Fibroblast of lung (primary cell): ENCODE results near the gene TMEM255B.

Source experiments
- EZH2 ChIP-seq: IDR thresholded peaks from 2 replicates; pipeline ENCODE4 v1.5.1; 2012; ENCODE audit warnings: low read length, control low read depth, mild to moderate bottlenecking; ENCODE audit errors: missing control alignments
- TF ChIP-seq, protein P1 (sequence below), 2 donors: IDR thresholded peaks in 1 of 2; conservative IDR thresholded peaks in 1 of 2; 1 replicate in 1 of 2; 2 replicates in 1 of 2; pipeline ENCODE4 v1.5.1; 2011 to 2012; ENCODE audit warnings: low read length in 2 of 2, control low read depth in 1 of 2, inconsistent platforms in 1 of 2, low read depth in 1 of 2, mild to moderate bottlenecking in 1 of 2

DNA sequence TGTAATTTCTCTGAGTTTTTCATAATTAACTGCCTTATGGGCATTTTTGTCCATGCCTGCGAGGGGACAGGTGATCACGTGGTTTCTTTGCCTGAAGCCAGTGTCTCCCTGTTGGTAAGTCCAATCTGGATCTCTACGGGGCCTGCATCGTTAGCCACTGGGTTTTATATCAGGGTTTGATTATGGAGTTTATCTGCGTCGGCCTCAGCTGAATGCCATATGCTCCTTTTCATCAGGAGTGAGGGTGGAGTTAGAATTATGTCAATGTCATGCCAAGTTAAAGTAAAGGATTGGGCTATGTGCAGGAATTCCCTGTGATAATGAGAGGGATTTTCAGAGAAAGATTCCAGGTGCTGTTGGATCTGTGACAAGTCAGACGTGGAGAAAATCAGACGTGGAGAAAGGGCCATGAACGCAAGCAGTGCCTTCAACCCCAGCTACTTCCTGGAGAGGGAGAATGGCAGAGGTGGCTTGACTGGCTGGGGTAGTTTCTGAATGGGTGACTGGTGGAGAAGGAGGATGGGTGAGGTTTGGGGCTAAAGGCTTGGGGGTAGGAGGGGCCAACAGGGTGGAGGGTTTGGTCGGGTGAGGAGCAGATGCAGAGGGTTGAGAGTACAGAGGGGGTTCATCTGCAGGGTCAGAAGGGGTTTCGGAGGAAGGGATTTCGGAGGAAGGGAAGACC is 24.3 kb downstream of the TMEM255B start:
- TF ChIP-seq, protein P1, sequence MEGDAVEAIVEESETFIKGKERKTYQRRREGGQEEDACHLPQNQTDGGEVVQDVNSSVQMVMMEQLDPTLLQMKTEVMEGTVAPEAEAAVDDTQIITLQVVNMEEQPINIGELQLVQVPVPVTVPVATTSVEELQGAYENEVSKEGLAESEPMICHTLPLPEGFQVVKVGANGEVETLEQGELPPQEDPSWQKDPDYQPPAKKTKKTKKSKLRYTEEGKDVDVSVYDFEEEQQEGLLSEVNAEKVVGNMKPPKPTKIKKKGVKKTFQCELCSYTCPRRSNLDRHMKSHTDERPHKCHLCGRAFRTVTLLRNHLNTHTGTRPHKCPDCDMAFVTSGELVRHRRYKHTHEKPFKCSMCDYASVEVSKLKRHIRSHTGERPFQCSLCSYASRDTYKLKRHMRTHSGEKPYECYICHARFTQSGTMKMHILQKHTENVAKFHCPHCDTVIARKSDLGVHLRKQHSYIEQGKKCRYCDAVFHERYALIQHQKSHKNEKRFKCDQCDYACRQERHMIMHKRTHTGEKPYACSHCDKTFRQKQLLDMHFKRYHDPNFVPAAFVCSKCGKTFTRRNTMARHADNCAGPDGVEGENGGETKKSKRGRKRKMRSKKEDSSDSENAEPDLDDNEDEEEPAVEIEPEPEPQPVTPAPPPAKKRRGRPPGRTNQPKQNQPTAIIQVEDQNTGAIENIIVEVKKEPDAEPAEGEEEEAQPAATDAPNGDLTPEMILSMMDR (conservative IDR thresholded peaks at IDR 0.05 in 1 of 2, IDR thresholded peaks at IDR 0.05 in 1 of 2; ENCODE audit: low read depth in 1 of 2, low read length in 2 of 2): no peak
- TF ChIP-seq EZH2: no peak
